Endometrium (tissue), 2 donors: ENCODE data around the gene ALKBH8.
"Not testable (repeated sequence)": the region's sequence is repeated elsewhere in the genome, so short reads cannot be mapped to it uniquely, and the experiment has no call there.

Experiments used
- FAIRE-seq: peaks from 2 replicates; lab custom pipeline; 2012; peaks lifted over from hg19 to GRCh38; lab: Jason Lieb, UNC
- donor health status: control.
- donor health status: control.

The ALKBH8 gene

GRCh38 chr11:107565219-107565937 is at the start of gene ALKBH8:
Gene ALKBH8, minus strand, starts transcription at chr11:107565735. Its CDS starts 4,842 bp downstream, at chr11:107560893.
- no peak for FAIRE-seq

GRCh38 chr11:107612445-107612844 is 46.9 kb upstream of the ALKBH8 start:
- FAIRE-seq = no peak

GRCh38 chr11:107609400-107610218 is 44.1 kb upstream of the ALKBH8 start:
- FAIRE-seq = no peak

- no peak for FAIRE-seq
Measured at GRCh38 chr11:107608809-107609208, 43.3 kb upstream of the ALKBH8 start.

GRCh38 chr11:107606141-107606540 is 40.6 kb upstream of the ALKBH8 start:
- no peak for FAIRE-seq

GRCh38 chr11:107605061-107606006 is 39.8 kb upstream of the ALKBH8 start:
- FAIRE-seq = no peak

GRCh38 chr11:107598225-107599139 is 32.9 kb upstream of the ALKBH8 start:
- FAIRE-seq = no peak

- no peak for FAIRE-seq
Measured at GRCh38 chr11:107594736-107595135, 29.2 kb upstream of the ALKBH8 start.

- no peak for FAIRE-seq
Measured at GRCh38 chr11:107593951-107594350, 28.4 kb upstream of the ALKBH8 start.

GRCh38 chr11:107592813-107593212 is 27.3 kb upstream of the ALKBH8 start:
- FAIRE-seq = no peak

GRCh38 chr11:107592231-107592590 is 26.7 kb upstream of the ALKBH8 start:
- no peak for FAIRE-seq

GRCh38 chr11:107591378-107592230 is 26.1 kb upstream of the ALKBH8 start:
- FAIRE-seq = no peak

- no peak for FAIRE-seq
Measured at GRCh38 chr11:107590460-107591377, 25.2 kb upstream of the ALKBH8 start, which contains the start of gene ELMOD1. Gene ELMOD1, plus strand, starts transcription at chr11:107591147. Its CDS starts 27,043 bp downstream, at chr11:107618190.

- no peak for FAIRE-seq
Measured at GRCh38 chr11:107587306-107587979, 21.9 kb upstream of the ALKBH8 start.

GRCh38 chr11:107583629-107584195 is 18.2 kb upstream of the ALKBH8 start:
- no peak for FAIRE-seq

- FAIRE-seq = no peak
Measured at GRCh38 chr11:107581147-107581546, 15.6 kb upstream of the ALKBH8 start.

- not testable (repeated sequence) for FAIRE-seq
Measured at GRCh38 chr11:107579169-107579568, 13.6 kb upstream of the ALKBH8 start.

GRCh38 chr11:107577346-107577711 is 11.8 kb upstream of the ALKBH8 start:
- no peak for FAIRE-seq
